ENCODE data around the gene PSMA4.
"Not testable (repeated sequence)": the region's sequence is repeated elsewhere in the genome, so short reads cannot be mapped to it uniquely, and the experiment has no call there.

PSMA4 gene

DNA sequence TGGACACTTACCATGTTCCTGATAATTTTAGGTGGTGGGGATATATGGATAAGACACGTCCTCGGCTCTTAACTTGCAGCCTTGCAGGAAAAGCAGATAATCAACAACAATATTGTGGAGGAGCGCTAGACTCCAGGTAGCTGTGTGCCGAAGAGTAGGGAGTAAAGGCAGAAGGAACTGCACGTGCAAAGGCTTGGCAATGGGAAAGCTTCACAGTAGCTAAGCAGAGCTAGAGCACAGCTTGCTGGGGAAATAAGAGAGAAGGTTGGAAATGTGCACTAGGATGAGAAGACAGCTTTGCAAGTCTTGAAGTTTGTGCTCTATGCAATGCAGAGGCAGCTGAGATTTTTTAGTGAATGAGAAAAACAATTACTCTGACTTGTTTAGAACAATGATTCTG is 12.4 kb downstream of the PSMA4 start:
- no peak for DNase-seq

DNA sequence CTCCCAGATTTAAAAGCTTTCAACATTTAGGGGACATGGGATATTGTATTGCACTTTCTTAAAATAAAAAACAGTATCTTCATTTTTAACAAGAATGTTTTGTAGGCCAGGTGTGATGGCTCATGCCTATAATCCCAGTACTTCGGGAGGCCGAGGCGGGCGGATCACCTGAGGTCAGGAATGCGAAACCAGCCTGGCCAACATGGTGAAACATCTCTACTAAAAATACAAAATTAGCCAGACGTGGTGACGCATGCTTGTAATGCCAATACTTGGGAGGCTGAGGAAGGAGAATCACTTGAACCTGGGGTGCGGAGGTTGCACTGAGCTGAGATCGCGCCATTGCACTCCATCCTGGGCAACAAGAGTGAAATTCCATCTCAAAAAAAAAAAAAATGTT is 20.0 kb downstream of the PSMA4 start:
- not testable (repeated sequence) for DNase-seq

DNA sequence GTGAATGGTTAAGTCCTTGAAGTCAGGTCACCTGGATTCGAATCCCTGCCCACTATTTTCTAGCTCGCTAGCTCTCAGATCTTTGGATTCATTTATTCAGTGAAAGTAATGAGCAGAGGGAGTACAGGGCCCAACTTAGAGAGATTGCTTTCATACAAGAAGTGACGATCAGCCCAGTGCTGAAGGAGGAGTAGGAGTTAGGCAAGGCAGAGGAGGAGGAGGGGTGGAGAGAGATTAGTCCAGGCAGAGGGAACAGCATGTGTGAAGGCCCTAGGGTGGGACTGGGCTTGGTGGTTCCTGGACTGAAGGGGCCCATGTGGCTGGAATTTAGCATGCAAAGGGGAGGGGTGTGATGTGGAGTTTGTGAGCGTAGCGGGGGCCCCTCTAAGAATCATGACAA is 21.2 kb downstream of the PSMA4 start:
- DNase-seq, result no peak

DNA sequence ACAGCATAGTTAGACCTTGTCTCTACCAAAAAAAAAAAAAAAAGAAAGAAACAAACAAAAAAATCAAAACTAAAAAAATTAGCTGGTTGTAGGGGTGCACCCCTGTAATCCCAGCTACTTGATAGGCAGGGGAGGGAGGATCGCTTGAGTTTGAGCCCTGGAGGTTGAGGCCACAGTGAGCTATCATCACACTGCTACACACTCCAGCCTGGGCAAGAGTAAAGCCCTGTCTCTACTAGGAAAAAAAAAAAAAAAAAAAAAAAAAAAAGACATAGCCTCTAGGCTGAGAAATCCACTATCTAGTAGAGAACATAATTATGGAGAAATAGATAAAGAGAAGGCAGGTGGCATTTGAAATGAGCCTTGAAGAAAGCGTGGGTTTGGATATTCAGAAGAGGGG is 22.8 kb downstream of the PSMA4 start:
- DNase-seq, result no peak

DNA sequence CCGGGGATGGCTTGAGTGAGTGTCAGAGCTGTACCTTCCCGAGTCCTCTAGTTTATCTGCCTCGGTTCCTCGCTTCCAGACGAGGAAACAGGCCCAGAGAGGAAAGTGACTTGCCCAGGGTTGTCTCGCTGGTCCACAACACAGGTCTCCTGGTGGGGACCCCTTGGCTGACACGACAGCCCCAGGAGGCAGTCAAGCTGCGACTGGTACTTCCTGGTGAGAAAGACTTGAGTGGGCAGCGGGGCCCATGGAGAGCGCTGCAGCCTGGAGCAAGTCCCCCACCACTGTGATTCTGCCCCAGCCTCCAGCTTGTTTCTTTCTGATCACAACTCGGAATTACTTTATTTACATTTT is 24.5 kb downstream of the PSMA4 start:
- DNase-seq, result no peak

DNA sequence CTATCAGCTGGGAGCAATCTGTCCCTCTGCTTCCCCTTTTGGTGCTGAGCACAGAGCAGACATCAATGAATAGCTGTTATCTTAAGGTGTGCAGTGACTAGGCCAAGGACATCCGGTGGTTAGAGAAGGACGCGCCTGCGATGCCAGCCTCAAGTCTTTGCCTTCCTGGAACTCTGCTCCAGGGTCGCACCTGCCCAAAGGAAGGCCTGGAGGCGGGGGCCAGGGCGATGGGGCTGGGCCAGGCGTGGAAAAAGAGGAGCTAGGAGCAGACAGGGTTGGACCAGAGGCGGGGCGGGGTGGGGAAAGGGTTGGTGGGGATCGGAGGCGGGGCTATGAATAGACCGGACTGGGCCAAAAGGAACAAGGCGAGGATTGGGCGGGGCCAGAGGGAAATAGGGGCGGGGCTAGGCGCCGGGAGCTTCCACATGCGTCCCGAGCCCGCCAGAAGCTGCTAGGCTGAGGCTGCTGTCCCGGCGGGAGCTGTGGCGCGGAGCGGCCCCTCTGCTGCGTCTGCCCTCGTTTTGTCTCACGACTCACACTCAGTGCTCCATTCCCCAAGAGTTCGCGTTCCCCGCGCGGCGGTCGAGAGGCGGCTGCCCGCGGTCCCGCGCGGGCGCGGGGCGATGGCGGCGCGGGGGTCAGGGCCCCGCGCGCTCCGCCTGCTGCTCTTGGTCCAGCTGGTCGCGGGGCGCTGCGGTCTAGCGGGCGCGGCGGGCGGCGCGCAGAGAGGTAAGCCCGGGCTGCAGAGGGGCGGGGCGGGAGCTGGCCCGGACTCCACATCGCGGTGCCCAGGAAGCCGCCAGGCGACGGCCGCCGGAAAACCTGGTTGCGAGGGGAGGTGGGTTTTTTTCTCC is 25.1 kb downstream of the PSMA4 start, which contains the start of gene CHRNA5:
Gene CHRNA5, plus strand, starts transcription at position 424 of the 854 bp plus-strand sequence. Its CDS starts 200 bp downstream, at position 624.
- peak; percentile 52 for DNase-seq

DNA sequence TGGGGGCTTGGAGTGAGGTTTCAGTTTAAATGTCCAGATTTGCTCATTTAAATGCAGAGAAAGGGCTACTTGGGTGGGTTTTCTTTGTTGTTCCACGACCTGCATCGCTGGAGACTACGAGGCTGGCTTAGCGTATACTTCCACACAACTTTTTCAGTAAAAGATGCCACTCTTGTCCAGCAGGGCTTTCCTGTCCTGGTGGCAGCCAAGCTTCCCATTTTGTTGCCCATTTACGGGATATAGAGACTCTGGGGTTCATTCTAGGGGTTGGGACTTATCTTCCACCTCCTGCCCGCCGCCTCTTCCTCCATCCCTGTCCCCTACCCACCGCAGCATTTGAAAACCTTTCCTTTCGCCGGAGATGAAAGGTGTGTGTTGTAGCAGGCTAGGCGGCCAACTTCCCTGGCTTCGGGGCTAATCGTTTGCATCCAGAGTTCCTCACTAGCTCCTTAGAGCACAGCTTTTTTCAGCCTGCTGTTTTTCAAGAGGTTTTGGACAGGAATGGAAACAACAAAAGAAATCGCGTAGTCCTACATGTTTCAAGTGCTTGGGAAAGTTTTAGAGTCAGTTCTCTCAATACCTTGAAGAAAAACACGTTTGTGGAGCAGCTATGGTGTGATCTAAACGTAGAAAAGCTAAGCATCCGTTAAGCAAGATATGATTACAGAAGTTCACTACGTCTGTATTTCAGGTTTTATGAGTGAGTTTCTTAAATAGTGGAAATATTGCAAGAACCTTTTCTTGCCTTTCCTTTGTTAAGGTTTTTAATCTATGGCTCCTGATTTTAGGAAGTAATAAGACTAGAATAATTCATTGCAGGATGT is 25.9 kb downstream of the PSMA4 start:
- peak; percentile 20 for DNase-seq

DNA sequence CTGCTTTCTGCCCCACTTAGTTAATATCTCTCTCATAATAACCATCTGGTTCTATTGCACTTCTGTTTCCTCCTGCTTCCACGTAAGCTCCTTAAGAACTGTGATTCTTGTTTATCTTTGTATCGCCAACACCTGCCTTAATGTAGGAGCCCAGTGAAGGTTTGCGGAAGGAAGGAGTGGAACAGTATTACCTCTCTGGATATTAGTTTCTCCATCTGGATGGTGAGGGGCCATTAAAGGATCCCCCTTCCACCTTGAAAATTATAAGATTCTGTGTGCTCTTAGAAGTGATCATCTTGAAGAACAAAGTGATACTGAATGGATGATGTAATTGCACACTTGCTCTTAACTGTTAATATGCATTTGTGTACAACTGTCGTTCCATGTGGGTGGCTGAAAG is 27.3 kb downstream of the PSMA4 start:
- DNase-seq, result no peak

DNA sequence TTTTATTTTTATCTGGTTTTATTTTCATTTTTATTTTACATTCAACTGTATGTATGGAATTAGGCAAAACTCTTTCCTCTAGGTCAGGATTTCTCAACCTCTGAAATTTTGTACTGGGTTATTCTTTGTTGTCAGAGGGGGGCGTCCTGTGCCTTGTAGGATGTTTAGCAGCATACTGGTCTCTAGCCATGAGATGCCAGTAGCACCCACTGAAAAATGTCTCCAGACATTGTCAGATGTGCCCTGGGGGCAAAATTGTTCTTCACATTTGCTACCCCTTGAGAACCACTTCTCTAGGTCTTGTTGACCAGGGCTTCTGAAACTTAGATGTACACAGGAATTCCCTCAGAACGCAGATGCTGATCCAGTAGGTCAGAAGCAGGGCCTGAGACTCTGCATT is 30.5 kb downstream of the PSMA4 start:
- no peak for DNase-seq

DNA sequence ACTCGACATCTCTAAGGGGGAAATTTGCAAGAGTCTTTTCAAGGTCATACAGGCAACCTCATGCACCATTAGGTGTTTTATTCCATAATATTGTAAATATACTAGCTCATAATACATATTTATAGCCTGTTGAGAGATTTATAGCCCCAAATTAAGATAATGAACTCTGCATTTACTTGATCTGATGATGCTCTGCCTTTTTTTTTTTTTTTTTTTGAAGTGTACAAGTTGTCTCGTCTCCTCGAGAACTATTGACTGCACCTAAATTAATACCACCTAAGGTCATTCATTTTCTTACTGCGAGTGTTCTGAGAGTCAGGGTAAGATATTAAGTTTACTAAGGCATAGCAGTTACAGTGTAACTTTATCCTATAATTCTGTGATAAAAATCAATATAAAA is 31.1 kb downstream of the PSMA4 start:
- DNase-seq, result no peak

DNA sequence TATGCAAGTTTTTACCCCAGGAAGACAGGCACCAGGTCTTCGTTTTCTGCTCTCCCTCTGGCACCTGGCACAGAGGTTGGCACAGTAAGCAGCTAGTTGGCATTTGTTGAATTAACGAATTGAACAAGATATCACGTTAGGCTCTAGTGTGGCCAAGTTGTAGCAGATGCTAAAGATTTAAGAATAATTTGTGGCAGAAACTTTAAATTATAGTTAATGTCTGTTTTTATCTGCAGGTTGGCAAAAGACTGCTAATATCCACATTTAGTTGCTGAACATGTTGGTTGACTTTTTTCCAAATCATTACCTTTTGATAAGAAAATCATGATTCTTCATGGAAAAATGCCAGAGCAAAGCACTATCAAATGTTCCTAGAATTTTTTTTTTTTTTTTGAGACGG is 33.2 kb downstream of the PSMA4 start:
- no peak for DNase-seq

DNA sequence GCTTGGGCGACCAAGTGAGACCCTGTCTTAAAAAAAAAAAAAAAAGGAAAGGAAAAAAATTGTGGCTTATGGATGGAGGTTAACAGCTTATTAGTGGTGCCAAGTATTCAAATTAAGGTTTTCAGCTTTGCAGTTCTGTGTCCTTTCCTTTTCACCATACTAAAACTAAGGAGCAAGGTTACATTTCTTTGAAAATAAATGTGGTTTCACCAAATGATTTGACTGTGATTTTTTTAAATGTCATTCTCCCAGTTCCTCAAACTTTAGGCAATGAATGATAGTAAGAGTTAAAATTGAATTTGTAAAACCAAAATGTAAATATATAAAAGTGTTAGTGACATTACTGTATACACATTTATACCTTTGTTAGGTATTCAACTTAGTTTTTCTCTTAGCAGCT is 34.7 kb downstream of the PSMA4 start:
- DNase-seq, result no peak

DNA sequence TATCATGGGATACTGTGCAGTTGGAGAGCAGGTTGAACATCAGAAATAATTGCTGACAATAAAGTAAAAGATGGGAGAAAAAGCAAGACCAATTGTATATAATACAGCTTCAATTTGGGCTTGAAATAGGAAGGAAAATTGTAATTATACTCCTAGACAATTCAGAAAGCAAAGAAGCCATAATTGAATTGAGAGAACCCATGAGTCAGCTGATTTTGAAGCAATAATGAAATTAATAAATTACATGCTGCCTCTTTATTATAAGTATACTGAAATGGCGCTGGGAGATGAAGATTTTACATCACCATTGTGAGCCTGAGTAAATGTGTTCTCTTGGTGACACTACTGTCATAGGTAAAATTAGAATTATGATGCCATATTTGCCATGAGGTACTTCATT is 57.3 kb downstream of the PSMA4 start:
- DNase-seq, result no peak

DNA sequence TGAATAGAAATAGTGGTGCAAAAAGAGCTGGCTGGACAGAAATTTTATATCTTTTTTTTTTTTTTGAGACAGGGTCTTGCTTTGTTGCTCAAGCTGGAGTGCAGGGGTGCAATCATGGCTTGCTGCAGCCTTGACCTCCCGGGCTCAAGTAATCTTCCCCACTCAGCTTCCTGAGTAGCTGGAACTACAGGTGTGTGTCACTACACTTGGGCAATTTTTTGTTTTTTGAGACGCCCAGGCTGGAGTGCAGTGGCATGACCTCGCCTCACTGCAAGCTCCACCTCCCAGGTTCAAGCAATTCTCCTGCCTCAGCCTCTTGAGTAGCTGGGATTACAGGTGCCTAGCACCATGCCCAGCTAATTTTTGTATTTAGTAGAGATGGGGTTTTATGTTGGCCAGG is 58.1 kb downstream of the PSMA4 start:
- DNase-seq, result no peak

DNA sequence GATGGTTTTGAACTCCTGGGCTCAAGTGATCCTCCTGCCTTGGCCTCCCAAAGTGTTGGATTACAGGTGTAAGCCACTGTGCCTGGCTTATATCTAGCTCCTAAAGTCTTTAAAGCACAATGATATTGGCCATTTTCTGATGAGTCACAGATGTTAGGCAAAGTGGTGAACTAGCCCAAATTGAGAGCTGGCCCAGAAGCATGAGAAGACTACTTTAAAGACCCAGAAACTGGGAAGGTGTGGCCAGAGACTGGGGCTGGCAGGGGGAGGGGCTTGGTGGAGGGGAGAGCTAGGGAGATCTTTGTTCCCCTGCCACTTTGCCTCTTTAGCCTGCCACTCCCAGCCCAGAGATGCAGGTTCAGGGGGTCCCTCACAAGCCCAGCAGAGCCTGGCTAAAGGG is 58.9 kb downstream of the PSMA4 start:
- no peak for DNase-seq

Data from 8988T (cell line).